MM.1S (cell line): Measurements from ENCODE around the gene EPB41L1.

Experiments used
- CTCF ChIP-seq: fragments of 300-600 bp; sonication (generic); IDR thresholded peaks from 2 replicates; pipeline ENCODE4 v1.5.1; 2016; ENCODE audit warnings: antibody characterized with exemption, low read length, mixed read lengths
- EZH2 ChIP-seq: fragments of 300-600 bp; sonication (generic); optimal IDR thresholded peaks from 2 replicates; pipeline ENCODE3; 2017; ENCODE audit warnings: low read depth, mild to moderate bottlenecking, antibody characterized with exemption, low read length, mixed read lengths
- EZH2phosphoT487 ChIP-seq: fragments of 300-600 bp; sonication (generic); IDR thresholded peaks from 2 replicates; pipeline ENCODE4 v1.6.1; 2018; ENCODE audit warnings: antibody characterized with exemption, low read length

- TF ChIP-seq EZH2 (no peak), CTCF (no peak), EZH2phosphoT487 (no peak)
Measured at GRCh38 chr20:36201198-36201597, 46.7 kb downstream of the EPB41L1 start.
